ENCODE measurements around the gene SMAD5. TPM values are rescaled to one million over a fixed set of nuclear protein-coding genes. Genes with fewer than 3 reads are reported as not detected.
A peak's percentile ranks its signal among the peaks of the same experiment; 100 is the strongest.

Gene SMAD5
- total RNA-seq, 4 donors from 2014 or later = 35.6 to 62.7 (median 51.7) TPM

DNA sequence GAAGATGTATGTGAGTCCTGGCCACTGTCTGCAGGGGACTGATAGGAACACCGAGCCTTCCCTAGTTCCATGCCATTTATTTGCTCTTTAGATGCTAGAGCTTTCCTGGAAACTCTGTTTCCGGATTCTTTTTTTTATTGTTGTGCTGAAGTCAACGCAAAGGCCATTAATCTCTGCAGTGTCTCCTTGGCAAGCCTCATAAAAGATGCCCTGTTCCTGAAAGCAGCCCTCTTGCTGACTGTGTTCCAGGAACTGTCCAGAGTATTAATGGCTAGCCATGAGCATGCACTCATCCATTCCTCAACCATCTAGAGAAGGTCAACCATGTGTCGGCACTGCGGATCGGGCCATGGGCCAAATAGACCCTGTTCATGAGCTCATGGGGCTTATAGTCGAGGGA is 42.9 kb upstream of the SMAD5 start:
- H3K9me3 ChIP-seq = no peaks in the 10 kb centered on the region
- H3K4me1 ChIP-seq = peaks cover 0 to 31% (median 11%) of the 10 kb centered on the region in 3 donors
- TF ChIP-seq POLR2A (IDR thresholded peaks at IDR 0.05) (no peak), POLR2AphosphoS5 (IDR thresholded peaks at IDR 0.05) (peak; percentile 33), EP300 (IDR thresholded peaks at IDR 0.05) (no peak)
- TF ChIP-seq, protein P1, sequence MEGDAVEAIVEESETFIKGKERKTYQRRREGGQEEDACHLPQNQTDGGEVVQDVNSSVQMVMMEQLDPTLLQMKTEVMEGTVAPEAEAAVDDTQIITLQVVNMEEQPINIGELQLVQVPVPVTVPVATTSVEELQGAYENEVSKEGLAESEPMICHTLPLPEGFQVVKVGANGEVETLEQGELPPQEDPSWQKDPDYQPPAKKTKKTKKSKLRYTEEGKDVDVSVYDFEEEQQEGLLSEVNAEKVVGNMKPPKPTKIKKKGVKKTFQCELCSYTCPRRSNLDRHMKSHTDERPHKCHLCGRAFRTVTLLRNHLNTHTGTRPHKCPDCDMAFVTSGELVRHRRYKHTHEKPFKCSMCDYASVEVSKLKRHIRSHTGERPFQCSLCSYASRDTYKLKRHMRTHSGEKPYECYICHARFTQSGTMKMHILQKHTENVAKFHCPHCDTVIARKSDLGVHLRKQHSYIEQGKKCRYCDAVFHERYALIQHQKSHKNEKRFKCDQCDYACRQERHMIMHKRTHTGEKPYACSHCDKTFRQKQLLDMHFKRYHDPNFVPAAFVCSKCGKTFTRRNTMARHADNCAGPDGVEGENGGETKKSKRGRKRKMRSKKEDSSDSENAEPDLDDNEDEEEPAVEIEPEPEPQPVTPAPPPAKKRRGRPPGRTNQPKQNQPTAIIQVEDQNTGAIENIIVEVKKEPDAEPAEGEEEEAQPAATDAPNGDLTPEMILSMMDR (IDR thresholded peaks at IDR 0.05) = no peak
- no peak for ATAC-seq
- no peaks in the 10 kb centered on the region for H3K36me3 ChIP-seq
- H3K27me3 ChIP-seq = no peaks in the 10 kb centered on the region
- 33 to 40% methylated on average over 2 to 7 of the region's 7 CpGs for WGBS, 2 donors (ENCODE audit: low coverage in 1 of 2)
- H3K27ac ChIP-seq = no peak overlapping the region
- no peak overlapping the region for H3K4me3 ChIP-seq

DNA sequence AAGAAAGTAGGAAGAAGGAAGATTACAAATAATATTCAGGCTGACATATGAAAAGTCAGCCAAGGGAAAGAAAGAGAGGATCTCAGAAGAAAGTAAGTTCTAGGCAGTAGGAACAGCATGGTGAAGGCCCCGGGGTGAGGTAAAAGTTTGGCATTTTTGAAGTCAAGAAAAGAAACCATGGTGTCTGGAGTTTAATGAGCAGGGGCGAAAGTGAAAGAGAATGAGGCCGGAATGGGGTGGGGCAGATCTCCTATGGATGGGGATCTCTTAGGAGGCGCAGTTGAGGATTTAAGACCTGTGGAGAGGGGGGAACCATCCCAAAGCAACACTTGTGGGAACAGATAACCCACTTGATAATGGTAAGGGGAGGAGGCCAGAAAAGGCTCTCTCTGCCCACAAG is 42.3 kb upstream of the SMAD5 start:
- Histone ChIP-seq H3K36me3 (no peaks in the 10 kb centered on the region), H3K4me1 (peaks cover 0 to 26% (median 11%) of the 10 kb centered on the region in 3 donors), H3K27me3 (no peaks in the 10 kb centered on the region), H3K27ac (no peak overlapping the region), H3K4me3 (no peak overlapping the region), H3K9me3 (no peaks in the 10 kb centered on the region)
- 93 to 98% methylated on average over 4 of the region's 4 CpGs for WGBS, 2 donors (ENCODE audit: low coverage in 1 of 2)
- ATAC-seq = no peak
- no peak for TF ChIP-seq POLR2AphosphoS5 (IDR thresholded peaks at IDR 0.05)
- no peak for TF ChIP-seq POLR2A (IDR thresholded peaks at IDR 0.05)
- TF ChIP-seq, protein P1 (IDR thresholded peaks at IDR 0.05) = no peak
- TF ChIP-seq EP300 (IDR thresholded peaks at IDR 0.05) = no peak

DNA sequence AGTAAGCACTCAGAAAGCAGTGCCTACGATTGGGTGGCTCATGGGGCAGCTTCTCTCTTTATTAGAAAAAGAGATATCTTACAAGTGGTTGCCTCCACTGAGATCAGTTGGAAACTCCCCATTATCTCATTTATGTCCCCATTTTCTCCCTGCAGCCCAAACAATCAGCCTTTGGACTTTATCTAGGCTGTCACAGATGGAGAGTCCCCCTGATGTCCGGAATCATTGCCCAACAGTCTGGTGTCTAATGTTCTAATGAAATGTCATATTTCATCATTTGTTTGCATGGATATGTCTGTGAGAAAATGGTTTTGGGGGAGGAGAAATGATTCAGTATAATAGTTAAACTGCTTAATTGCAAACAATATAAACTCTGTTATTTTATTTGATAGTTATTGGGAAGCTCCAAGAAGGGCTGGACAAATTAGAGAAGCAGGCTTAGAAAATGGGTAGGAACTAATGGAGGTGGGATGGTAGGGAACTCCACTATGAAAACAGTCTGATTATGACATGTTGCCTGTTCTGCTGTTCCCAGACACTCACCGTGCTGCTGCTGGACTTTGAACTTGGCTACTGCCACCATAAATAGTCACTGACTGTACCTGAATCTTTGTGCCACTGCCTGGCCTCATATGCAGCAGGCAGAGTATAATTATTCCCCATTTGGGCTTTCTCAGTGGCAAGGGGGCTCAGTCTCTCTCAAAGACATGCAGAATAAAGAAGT is 38.3 kb upstream of the SMAD5 start:
- Histone ChIP-seq H3K27ac (no peak overlapping the region), H3K27me3 (peaks cover 6% of the 10 kb centered on the region), H3K4me3 (no peak overlapping the region), H3K4me1 (peaks cover 0 to 6% (median 0%) of the 10 kb centered on the region in 3 donors), H3K9me3 (no peaks in the 10 kb centered on the region), H3K36me3 (no peaks in the 10 kb centered on the region)
- no peak for ATAC-seq
- 76 to 88% methylated on average over 2 to 3 of the region's 3 CpGs for WGBS, 2 donors (ENCODE audit: low coverage in 1 of 2)
- TF ChIP-seq, protein P1 (IDR thresholded peaks at IDR 0.05) = no peak
- no peak for TF ChIP-seq POLR2A (IDR thresholded peaks at IDR 0.05)
- TF ChIP-seq EP300 (IDR thresholded peaks at IDR 0.05) = no peak
- TF ChIP-seq POLR2AphosphoS5 (IDR thresholded peaks at IDR 0.05) = no peak

DNA sequence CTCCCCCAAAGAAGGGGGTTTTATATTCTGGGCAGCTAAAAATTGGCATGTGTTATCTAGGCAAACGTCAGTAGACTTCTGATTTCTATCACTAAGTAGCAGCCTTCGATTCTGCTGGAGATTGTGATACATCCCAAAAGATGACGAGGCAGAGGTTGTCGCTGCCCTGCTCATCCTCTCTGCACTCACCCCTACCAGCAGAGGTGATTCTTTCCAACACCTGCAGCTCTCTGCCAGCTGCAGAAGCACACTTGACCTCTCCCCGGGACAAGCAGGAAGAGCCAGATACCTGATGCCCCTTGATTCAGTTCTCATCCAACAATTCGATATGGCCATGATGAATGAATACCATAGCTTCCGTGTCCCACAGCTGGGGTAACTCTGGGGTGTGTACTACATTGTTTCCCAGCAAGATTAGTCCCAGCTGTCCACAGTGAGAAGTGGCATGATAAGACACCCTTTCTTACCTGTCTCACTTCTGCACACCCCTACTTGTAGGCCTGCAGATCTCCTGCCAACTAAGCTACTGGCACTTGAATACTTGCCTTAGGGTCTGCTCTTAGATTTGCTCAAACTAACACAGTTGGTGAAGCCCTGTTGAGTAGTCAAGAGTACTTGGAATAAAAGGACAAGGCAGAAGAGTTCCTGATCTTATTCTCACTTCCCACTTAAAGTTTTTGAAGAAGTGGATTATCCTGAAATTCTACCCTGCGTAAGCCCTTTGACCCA is 37.6 kb upstream of the SMAD5 start:
- peaks cover 0 to 2% (median 0%) of the 10 kb centered on the region in 3 donors for H3K4me1 ChIP-seq
- H3K4me3 ChIP-seq = no peak overlapping the region
- no peaks in the 10 kb centered on the region for H3K9me3 ChIP-seq
- WGBS, 2 donors (ENCODE audit: low coverage in 1 of 2) = 69 to 75% methylated on average over 5 to 6 of the region's 8 CpGs
- no peak overlapping the region for H3K27ac ChIP-seq
- no peak for ATAC-seq
- H3K36me3 ChIP-seq = no peaks in the 10 kb centered on the region
- H3K27me3 ChIP-seq = peaks cover 6% of the 10 kb centered on the region
- TF ChIP-seq, protein P1 (IDR thresholded peaks at IDR 0.05) = no peak
- TF ChIP-seq POLR2AphosphoS5 (IDR thresholded peaks at IDR 0.05) = no peak
- TF ChIP-seq EP300 (IDR thresholded peaks at IDR 0.05) = no peak
- TF ChIP-seq POLR2A (IDR thresholded peaks at IDR 0.05) = no peak

All from gastroesophageal sphincter (tissue), 4 donors.